ENCODE results near the gene SAP30BP.

- TF ChIP-seq CEBPB (IDR thresholded peaks at IDR 0.05; ENCODE audit: low read depth) (no peak), CTCF (IDR thresholded peaks at IDR 0.05 in 2 of 3, conservative IDR thresholded peaks at IDR 0.05 in 1 of 3; ENCODE audit: borderline replicate concordance in 1 of 3, insufficient read depth in 1 of 3, low read depth in 2 of 3, low read length in 2 of 3) (no peak), POLR2A (IDR thresholded peaks at IDR 0.05; ENCODE audit: borderline replicate concordance, extremely low read depth, insufficient read depth, insufficient read length) (no peak), REST (IDR thresholded peaks at IDR 0.05; ENCODE audit: low read depth) (no peak), SRF (IDR thresholded peaks at IDR 0.05; ENCODE audit: low read depth) (no peak), EZH2phosphoT487 (IDR thresholded peaks at IDR 0.05; ENCODE audit: borderline replicate concordance) (no peak), RAD21 (IDR thresholded peaks at IDR 0.05; ENCODE audit: low read depth) (no peak), SP1 (IDR thresholded peaks at IDR 0.05; ENCODE audit: low read depth) (no peak), EZH2 (IDR thresholded peaks at IDR 0.05) (no peak), POLR2AphosphoS5 (IDR thresholded peaks at IDR 0.05; ENCODE audit: low read depth, low read length) (no peak), YY1 (IDR thresholded peaks at IDR 0.05; ENCODE audit: extremely low read depth, insufficient replicate concordance, low read depth, low read length) (no peak), MAX (IDR thresholded peaks at IDR 0.05) (no peak), CBX3 (IDR thresholded peaks at IDR 0.05; ENCODE audit: low read depth) (no peak), ZNF274 (IDR thresholded peaks at IDR 0.05; ENCODE audit: low read depth, low read length) (no peak)
Measured at GRCh38 chr17:75712446-75712845, 45.3 kb downstream of the SAP30BP start.
